GM23248 (cell line): Measurements from ENCODE around the gene EIF4E2. TPM values are rescaled to one million over a fixed set of nuclear protein-coding genes. Genes with fewer than 3 reads are reported as not detected.

Experiments used
- DNase-seq: peaks from one replicate; pipeline ENCODE4 v3.0.0-alpha.2; 2015
- H2AFZ ChIP-seq: fragments of 200-600 bp; sonication (generic); 2 replicates; pipeline ENCODE4 v1.6.1; 2016; ENCODE audit warnings: antibody characterized with exemption
- H3F3A ChIP-seq: fragments of 200-600 bp; sonication (generic); 2 replicates; pipeline ENCODE4 v1.6.1; 2016; ENCODE audit warnings: mild to moderate bottlenecking, antibody characterized with exemption, mixed run types; ENCODE audit not compliant: insufficient read depth
- H3K27ac ChIP-seq: fragments of 200-600 bp; sonication (generic); 2 replicates; pipeline ENCODE4 v1.5.1; 2016; ENCODE audit warnings: mild to moderate bottlenecking
- H3K27me3 ChIP-seq: fragments of 200-600 bp; sonication (generic); replicated peaks from 2 replicates; pipeline ENCODE4 v1.6.1; 2016; ENCODE audit warnings: mild to moderate bottlenecking; ENCODE audit not compliant: insufficient read depth
- H3K36me3 ChIP-seq: fragments of 200-600 bp; sonication (generic); 2 replicates; pipeline ENCODE4 v1.6.1; 2016; ENCODE audit warnings: low read depth, mild to moderate bottlenecking
- H3K4me1 ChIP-seq: fragments of 200-600 bp; sonication (generic); 2 replicates; pipeline ENCODE4 v1.6.1; 2016; ENCODE audit warnings: mild to moderate bottlenecking; ENCODE audit not compliant: insufficient read depth
- H3K4me2 ChIP-seq: fragments of 200-600 bp; sonication (generic); one replicate; pipeline ENCODE4 v1.6.1; 2016; ENCODE audit warnings: mild to moderate bottlenecking; ENCODE audit not compliant: unreplicated experiment
- H3K4me3 ChIP-seq: fragments of 200-600 bp; sonication (generic); 2 replicates; pipeline ENCODE4 v1.5.1; 2016; ENCODE audit warnings: mild to moderate bottlenecking
- H3K79me2 ChIP-seq: fragments of 200-600 bp; sonication (generic); 2 replicates; pipeline ENCODE4 v1.6.1; 2016; ENCODE audit warnings: mild to moderate bottlenecking; ENCODE audit not compliant: insufficient read depth
- H3K9ac ChIP-seq: fragments of 200-600 bp; sonication (generic); 2 replicates; pipeline ENCODE4 v1.6.1; 2016; ENCODE audit warnings: mild to moderate bottlenecking
- H3K9me2 ChIP-seq: fragments of 200-600 bp; sonication (generic); 2 replicates; pipeline ENCODE4 v1.6.1; 2016; ENCODE audit warnings: mixed run types, mild to moderate bottlenecking, moderate library complexity; ENCODE audit not compliant: insufficient read depth
- H3K9me3 ChIP-seq: fragments of 200-600 bp; sonication (generic); one replicate; pipeline ENCODE4 v1.6.1; 2017; ENCODE audit warnings: low read depth
- H4K20me1 ChIP-seq: fragments of 200-600 bp; sonication (generic); 2 replicates; pipeline ENCODE4 v1.6.0; 2016; ENCODE audit not compliant: insufficient read depth
- EZH2 ChIP-seq: fragments of 200-600 bp; sonication (generic); IDR thresholded peaks from 2 replicates; pipeline ENCODE4 v1.6.1; 2018; ENCODE audit warnings: antibody characterized with exemption, mild to moderate bottlenecking; ENCODE audit not compliant: insufficient read depth, poor library complexity, severe bottlenecking
- EZH2phosphoT487 ChIP-seq: fragments of 200-600 bp; sonication (generic); IDR thresholded peaks from 2 replicates; pipeline ENCODE4 v1.6.1; 2018; ENCODE audit warnings: antibody characterized with exemption, moderate library complexity, mild to moderate bottlenecking, low read depth; ENCODE audit not compliant: insufficient read depth
- WGBS, 2 experiments: methylation state at CpG; one replicate each; pipeline ENCODE4 v1.1.6; 2015 to 2017; ENCODE audit warnings: low lambda C conversion rate in 2 of 2, low coverage in 1 of 2; ENCODE audit errors: missing lambda C conversion rate in 2 of 2; 5-methylcytosine and 5-hydroxymethylcytosine counted together
- in situ Hi-C: fragments of 300-500 bp; cut with MboI; formaldehyde crosslinking; loops from 2 replicates; pipeline ENCODE4 v1.15.0; 2020
- polyA plus RNA-seq: library from polyadenylated mRNA; unstranded; fragments of >200 nt; fragmentation: Nextera tagmentation; extraction: Ambion mirVana; gene quantifications from 2 replicates; pipeline ENCODE4 v1.2.1, GENCODE V29; 2016
- total RNA-seq: library from RNA; depleted of rRNA; stranded (reverse); fragments of >200 nt; shearing (Covaris generic); gene quantifications from 2 replicates; pipeline ENCODE4 v1.2.3, GENCODE V29; 2014

EIF4E2 gene
- total and polyA plus RNA-seq, 2 experiments from 2014 or later, result 82.8 to 147 TPM

DNA sequence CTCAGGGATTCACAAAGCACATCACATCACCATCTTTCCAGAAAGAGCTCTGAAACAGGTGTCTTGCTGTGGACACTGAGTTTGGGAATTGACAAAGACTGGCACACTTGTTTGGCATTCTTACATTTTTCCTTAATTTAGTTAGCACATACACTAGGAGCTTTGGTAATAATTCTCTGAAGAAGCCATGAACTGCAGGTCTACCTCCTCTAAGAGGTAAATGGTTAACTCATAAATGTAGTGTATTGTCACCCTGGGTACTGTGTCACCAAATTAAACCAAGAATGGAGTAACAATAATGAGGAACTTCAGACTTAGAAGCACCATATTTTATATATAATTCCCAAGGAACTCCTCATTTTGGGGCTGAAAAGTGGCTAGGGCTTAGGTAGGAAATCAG, 22.6 kb downstream of the EIF4E2 start:
- in situ Hi-C loops, result no loop called here
- TF ChIP-seq EZH2 (no peak), EZH2phosphoT487 (no peak)
- Histone ChIP-seq H3K36me3 (peaks cover 29% of the 10 kb centered on the region), H3K4me1 (peaks cover 15% of the 10 kb centered on the region), H3K9me3 (no peaks in the 10 kb centered on the region), H3K4me2 (no peak overlapping the region), H3K27ac (no peak overlapping the region), H4K20me1 (no peaks in the 10 kb centered on the region), H2AFZ (no peak overlapping the region), H3K9me2 (no peaks in the 10 kb centered on the region), H3K27me3 (no peaks in the 10 kb centered on the region), H3K4me3 (no peak overlapping the region), H3K9ac (no peak overlapping the region), H3F3A (peaks cover 7% of the 10 kb centered on the region), H3K79me2 (peaks cover 13% of the 10 kb centered on the region; the same call in 1 of the 2 replicates)
- DNase-seq, result no peak

DNA sequence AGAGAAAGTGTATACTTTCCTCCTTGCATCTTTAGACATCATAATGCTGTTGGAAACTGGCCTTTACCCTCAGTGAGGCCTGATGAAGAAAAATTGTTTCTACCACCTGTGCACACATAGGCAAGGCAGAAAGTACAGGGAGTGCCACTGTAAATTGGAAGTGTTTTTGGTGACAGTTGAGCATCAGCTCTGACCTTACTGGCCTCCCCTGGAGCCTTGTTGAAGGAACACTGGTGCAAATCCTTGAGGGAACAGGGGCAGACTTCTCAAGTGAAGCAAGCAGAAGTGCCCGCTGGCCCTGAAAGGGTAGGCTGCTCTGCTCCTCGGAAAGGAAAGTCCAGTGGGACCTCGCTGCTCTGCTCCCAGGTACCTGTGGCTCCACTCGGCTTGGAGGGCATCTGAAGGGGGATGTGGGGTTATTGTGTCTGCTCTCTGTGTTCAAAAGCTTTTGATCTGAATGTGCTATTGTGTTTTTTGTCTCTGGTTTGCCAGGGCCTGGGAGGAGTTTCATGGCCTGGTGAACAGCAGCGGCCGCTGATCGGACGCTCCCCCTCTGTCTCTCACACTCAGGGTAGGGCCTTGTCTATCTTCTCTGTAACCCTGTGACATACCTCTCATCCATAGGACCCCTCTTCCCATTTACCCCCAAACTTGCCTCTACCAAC, 23.4 kb downstream of the EIF4E2 start:
- H3K79me2 ChIP-seq, result peaks cover 9% of the 10 kb centered on the region; the same call in 1 of the 2 replicates
- H3K9ac ChIP-seq, result peak overlapping the region; percentile 27; the same call in 1 of the 2 replicates
- H2AFZ ChIP-seq, result no peak overlapping the region
- DNase-seq, result no peak
- WGBS, 2 experiments, result 93% methylated on average over 7 to 8 of the region's 8 CpGs
- peaks cover 2% of the 10 kb centered on the region for H3F3A ChIP-seq
- peaks cover 24% of the 10 kb centered on the region for H3K36me3 ChIP-seq
- H4K20me1 ChIP-seq, result no peaks in the 10 kb centered on the region
- no peaks in the 10 kb centered on the region for H3K27me3 ChIP-seq
- no peak overlapping the region for H3K4me2 ChIP-seq
- H3K27ac ChIP-seq, result peak overlapping the region; percentile 43; the same call in 1 of the 2 replicates
- no peak overlapping the region for H3K4me3 ChIP-seq
- TF ChIP-seq EZH2 (no peak), EZH2phosphoT487 (no peak)
- H3K9me2 ChIP-seq, result no peaks in the 10 kb centered on the region
- peaks cover 7% of the 10 kb centered on the region; the same call in 1 of the 2 replicates for H3K4me1 ChIP-seq
- no peaks in the 10 kb centered on the region for H3K9me3 ChIP-seq
- in situ Hi-C loops, result no loop called here

DNA sequence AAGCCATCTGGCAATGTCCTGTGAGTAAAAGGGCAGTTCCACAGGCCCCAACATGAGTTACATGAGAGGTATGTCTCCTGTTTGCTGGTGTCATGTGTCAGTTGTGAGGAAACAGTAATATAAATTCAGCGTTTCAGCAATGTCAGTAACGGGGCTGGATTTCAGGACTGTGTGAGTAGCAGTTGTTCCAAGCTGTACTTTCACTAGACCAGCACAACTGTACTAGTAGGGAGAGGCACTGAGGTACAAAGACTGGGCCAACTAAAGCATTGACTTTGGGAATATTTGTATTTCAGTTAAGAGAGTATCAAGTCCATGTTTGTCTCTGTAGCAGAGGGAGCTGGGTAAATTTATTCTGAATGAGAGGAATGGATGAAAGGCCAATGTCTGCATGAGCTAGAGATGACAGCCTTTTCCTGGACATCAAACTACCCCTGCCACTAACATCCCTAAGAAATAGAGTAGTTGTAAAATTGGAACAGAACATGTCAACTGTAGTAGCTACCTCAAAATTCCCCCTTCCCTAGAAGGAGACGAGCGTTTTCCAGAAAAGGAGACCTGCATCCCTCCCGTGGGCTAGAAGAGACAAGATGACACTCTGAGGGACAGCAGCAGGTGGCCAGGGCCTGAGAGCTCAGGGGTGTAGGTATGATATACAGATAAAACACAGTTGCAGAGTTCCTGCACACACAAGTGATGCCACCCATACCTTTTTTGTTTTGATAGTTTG, 24.4 kb downstream of the EIF4E2 start:
- Histone ChIP-seq H3K36me3 (peaks cover 15% of the 10 kb centered on the region), H3K9me2 (no peaks in the 10 kb centered on the region), H3K4me2 (no peak overlapping the region), H3K9ac (peak overlapping the region; percentile 27; the same call in 1 of the 2 replicates), H4K20me1 (no peaks in the 10 kb centered on the region), H3K4me1 (peaks cover 7% of the 10 kb centered on the region; the same call in 1 of the 2 replicates), H2AFZ (no peak overlapping the region), H3K4me3 (no peak overlapping the region), H3K27me3 (no peaks in the 10 kb centered on the region), H3F3A (no peaks in the 10 kb centered on the region), H3K9me3 (no peaks in the 10 kb centered on the region), H3K79me2 (peaks cover 6% of the 10 kb centered on the region; the same call in 1 of the 2 replicates), H3K27ac (peak overlapping the region; percentile 43; the same call in 1 of the 2 replicates)
- peak; percentile 62 for DNase-seq
- no peak for TF ChIP-seq EZH2phosphoT487
- TF ChIP-seq EZH2, result no peak
- 72 to 77% methylated on average over 5 of the region's 5 CpGs for WGBS, 2 experiments
- in situ Hi-C loops, result no loop called here

DNA sequence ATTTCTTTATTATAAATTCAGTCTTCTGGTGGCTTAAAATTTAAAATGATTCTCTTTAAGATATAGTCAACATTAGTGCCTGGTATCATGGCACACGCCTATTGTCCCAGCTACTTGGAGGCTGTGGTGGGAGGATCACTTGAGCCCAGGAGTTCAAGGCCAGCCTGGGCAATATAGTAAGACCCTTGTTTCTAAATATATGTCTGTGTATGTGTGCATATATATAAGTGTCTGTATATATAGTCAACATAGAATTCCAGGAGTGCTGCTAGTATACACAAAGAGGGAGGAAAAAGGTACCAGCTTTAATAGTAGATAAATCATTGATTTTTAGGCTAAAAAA, 24.9 kb downstream of the EIF4E2 start:
- in situ Hi-C loops, result no loop called here
- 97 to 100% methylated on average over 1 of the region's 1 CpG for WGBS, 2 experiments
- no peak for DNase-seq

More for the DNA sequence above, 24.9 kb downstream of the EIF4E2 start:
- peaks cover 7% of the 10 kb centered on the region; the same call in 1 of the 2 replicates for H3K4me1 ChIP-seq
- H3K27me3 ChIP-seq, result no peaks in the 10 kb centered on the region
- no peak overlapping the region for H3K9ac ChIP-seq
- H3K27ac ChIP-seq, result no peak overlapping the region
- peaks cover 6% of the 10 kb centered on the region; the same call in 1 of the 2 replicates for H3K79me2 ChIP-seq
- no peak overlapping the region for H2AFZ ChIP-seq
- H3K4me2 ChIP-seq, result no peak overlapping the region
- H3K9me3 ChIP-seq, result no peaks in the 10 kb centered on the region
- H3K4me3 ChIP-seq, result no peak overlapping the region
- TF ChIP-seq EZH2, result no peak
- TF ChIP-seq EZH2phosphoT487, result no peak
- no peaks in the 10 kb centered on the region for H3F3A ChIP-seq
- peaks cover 9% of the 10 kb centered on the region for H3K36me3 ChIP-seq
- H4K20me1 ChIP-seq, result no peaks in the 10 kb centered on the region
- H3K9me2 ChIP-seq, result no peaks in the 10 kb centered on the region
